Measurements from ENCODE around the gene TNFRSF14.

Gene TNFRSF14

DNA sequence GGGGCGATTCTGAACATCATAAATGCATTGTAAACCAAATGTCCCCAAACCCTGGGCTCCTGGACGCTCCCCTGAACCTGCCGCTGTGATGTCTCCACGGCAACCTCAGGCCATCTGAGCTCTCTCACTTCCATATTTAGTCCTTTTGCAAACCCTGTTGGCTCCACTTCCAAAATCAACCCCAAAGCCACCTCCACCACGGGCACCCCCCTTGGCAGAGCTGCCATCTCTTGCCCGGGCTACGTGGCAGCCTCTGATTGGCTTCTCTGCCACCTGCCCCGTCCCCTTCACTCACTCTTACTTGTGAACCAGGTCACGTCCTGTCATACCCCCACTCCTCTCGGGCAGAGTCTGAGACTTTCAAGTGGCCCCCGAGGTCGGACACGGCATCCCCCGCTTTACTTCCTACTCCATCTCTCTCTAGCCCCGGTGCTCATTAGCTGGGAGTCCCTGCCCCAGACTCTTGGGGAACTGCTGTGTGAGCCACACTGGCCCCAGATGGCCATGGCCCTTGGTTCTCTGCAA is 46.2 kb downstream of the TNFRSF14 start:
- no peak for TF ChIP-seq NFIC (IDR thresholded peaks at IDR 0.05)
- no peak for TF ChIP-seq ZBTB7A (IDR thresholded peaks at IDR 0.05; ENCODE audit: low read depth)
- no peak for TF ChIP-seq RAD21 (IDR thresholded peaks at IDR 0.05; ENCODE audit: low read depth)
- no peak for TF ChIP-seq TEAD4 (IDR thresholded peaks at IDR 0.05)
- no peak for TF ChIP-seq EGR1 (IDR thresholded peaks at IDR 0.05)
- TF ChIP-seq TAF1 (IDR thresholded peaks at IDR 0.05; ENCODE audit: low read depth) = no peak
- TF ChIP-seq TCF12 (IDR thresholded peaks at IDR 0.05; ENCODE audit: low read depth) = no peak
- no peak for TF ChIP-seq EP300 (IDR thresholded peaks at IDR 0.05; ENCODE audit: borderline replicate concordance)
- TF ChIP-seq FOXM1 (IDR thresholded peaks at IDR 0.05; ENCODE audit: borderline replicate concordance, low read depth) = no peak
- TF ChIP-seq USF1 (IDR thresholded peaks at IDR 0.05) = no peak
- no peak for TF ChIP-seq MAX (IDR thresholded peaks at IDR 0.05)
- TF ChIP-seq CEBPB (IDR thresholded peaks at IDR 0.05) = no peak
- no peak for TF ChIP-seq YY1 (IDR thresholded peaks at IDR 0.05; ENCODE audit: low read depth)
- no peak for TF ChIP-seq CREB1 (IDR thresholded peaks at IDR 0.05; ENCODE audit: low read depth)
- TF ChIP-seq, protein P1, sequence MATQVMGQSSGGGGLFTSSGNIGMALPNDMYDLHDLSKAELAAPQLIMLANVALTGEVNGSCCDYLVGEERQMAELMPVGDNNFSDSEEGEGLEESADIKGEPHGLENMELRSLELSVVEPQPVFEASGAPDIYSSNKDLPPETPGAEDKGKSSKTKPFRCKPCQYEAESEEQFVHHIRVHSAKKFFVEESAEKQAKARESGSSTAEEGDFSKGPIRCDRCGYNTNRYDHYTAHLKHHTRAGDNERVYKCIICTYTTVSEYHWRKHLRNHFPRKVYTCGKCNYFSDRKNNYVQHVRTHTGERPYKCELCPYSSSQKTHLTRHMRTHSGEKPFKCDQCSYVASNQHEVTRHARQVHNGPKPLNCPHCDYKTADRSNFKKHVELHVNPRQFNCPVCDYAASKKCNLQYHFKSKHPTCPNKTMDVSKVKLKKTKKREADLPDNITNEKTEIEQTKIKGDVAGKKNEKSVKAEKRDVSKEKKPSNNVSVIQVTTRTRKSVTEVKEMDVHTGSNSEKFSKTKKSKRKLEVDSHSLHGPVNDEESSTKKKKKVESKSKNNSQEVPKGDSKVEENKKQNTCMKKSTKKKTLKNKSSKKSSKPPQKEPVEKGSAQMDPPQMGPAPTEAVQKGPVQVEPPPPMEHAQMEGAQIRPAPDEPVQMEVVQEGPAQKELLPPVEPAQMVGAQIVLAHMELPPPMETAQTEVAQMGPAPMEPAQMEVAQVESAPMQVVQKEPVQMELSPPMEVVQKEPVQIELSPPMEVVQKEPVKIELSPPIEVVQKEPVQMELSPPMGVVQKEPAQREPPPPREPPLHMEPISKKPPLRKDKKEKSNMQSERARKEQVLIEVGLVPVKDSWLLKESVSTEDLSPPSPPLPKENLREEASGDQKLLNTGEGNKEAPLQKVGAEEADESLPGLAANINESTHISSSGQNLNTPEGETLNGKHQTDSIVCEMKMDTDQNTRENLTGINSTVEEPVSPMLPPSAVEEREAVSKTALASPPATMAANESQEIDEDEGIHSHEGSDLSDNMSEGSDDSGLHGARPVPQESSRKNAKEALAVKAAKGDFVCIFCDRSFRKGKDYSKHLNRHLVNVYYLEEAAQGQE (IDR thresholded peaks at IDR 0.05; ENCODE audit: low read depth) = no peak

GRCh38 chr1:2602866-2603520 is 46.8 kb downstream of the TNFRSF14 start:
- no peak for TF ChIP-seq NFIC (IDR thresholded peaks at IDR 0.05)
- TF ChIP-seq TAF1 (IDR thresholded peaks at IDR 0.05; ENCODE audit: low read depth) = no peak
- no peak for TF ChIP-seq EP300 (IDR thresholded peaks at IDR 0.05; ENCODE audit: borderline replicate concordance)
- TF ChIP-seq FOXM1 (IDR thresholded peaks at IDR 0.05; ENCODE audit: borderline replicate concordance, low read depth) = no peak
- no peak for TF ChIP-seq RAD21 (IDR thresholded peaks at IDR 0.05; ENCODE audit: low read depth)
- no peak for TF ChIP-seq TCF12 (IDR thresholded peaks at IDR 0.05; ENCODE audit: low read depth)
- TF ChIP-seq EGR1 (IDR thresholded peaks at IDR 0.05) = no peak
- TF ChIP-seq USF1 (IDR thresholded peaks at IDR 0.05) = no peak
- no peak for TF ChIP-seq YY1 (IDR thresholded peaks at IDR 0.05; ENCODE audit: low read depth)
- TF ChIP-seq, protein P1 (IDR thresholded peaks at IDR 0.05; ENCODE audit: low read depth) = no peak

DNA sequence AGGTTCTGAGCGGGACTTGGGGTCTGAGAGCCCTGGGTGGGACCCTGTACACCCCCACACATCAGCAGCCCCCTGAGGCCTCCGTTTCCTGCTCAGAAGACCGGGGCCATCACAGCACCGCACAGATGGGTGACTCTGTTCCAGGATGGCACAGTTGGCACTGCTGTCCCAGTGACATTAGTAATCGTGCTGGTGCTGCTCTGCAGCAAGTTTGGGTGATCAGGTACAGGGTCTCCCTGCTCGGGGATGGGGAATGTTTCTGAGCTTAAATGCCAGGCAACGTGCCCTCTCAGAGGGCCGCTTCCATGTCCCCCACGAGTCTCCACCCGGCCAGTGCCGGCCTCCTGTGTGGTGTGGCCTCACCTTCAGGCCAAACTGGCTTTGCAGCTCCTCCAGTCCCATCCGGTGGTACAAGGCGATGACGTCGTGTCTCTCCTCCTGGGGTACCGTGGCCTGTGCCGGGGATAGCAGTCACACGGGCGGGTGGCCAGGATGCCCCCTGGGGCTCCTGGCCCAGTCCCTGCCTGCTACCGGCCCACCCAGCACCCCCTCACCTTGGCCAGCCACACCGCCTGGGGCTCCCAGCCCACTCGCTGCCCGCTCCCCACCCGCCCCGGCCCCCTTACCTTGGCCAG is 47.5 kb downstream of the TNFRSF14 start:
- TF ChIP-seq CEBPB (IDR thresholded peaks at IDR 0.05) (no peak), ZBTB7A (IDR thresholded peaks at IDR 0.05; ENCODE audit: low read depth) (no peak)

DNA sequence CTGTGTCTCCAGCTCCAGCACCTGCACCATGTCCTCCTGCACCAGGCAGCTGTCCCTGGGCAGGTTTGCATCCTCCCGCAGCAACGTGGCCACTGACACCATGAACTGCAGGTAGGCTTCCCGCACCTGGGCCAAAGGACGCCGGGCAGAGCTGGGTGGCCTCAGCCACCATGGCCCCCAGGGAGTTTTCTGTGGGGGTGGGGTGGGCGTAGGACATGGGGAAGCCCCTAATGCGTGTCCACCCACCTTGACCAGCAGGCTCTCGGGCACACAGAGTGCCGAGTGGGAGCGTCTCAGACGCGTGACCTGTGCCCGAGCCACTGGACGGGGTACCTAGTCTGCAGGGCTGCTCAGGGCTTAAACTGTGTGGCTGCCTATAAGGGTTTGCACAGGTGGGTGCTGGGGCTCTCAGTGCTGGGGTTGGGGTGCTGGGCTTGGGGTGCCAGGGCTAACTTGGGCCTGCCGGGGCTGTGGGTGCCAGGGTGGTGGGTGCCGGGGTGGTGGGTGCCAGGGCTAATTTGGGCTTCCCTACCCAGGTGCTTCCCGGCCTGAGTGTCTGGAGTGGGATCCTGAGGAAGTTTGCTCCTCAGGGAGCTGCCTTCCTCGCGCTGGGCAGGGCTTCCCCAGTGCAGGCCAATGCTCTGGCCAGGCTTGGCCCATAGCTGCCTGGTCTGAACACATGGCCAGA is 48.1 kb downstream of the TNFRSF14 start:
- TF ChIP-seq RAD21 (IDR thresholded peaks at IDR 0.05; ENCODE audit: low read depth) (no peak), USF1 (IDR thresholded peaks at IDR 0.05) (no peak)

GRCh38 chr1:2604844-2605508 is 48.8 kb downstream of the TNFRSF14 start:
- TF ChIP-seq TAF1 (IDR thresholded peaks at IDR 0.05; ENCODE audit: low read depth) (no peak), MAX (IDR thresholded peaks at IDR 0.05) (no peak), NFIC (IDR thresholded peaks at IDR 0.05) (no peak), EGR1 (IDR thresholded peaks at IDR 0.05) (no peak), TEAD4 (IDR thresholded peaks at IDR 0.05) (no peak), CEBPB (IDR thresholded peaks at IDR 0.05) (no peak), USF1 (IDR thresholded peaks at IDR 0.05) (no peak), YY1 (IDR thresholded peaks at IDR 0.05; ENCODE audit: low read depth) (no peak), CREB1 (IDR thresholded peaks at IDR 0.05; ENCODE audit: low read depth) (no peak)
- TF ChIP-seq, protein P1 (IDR thresholded peaks at IDR 0.05; ENCODE audit: low read depth) = no peak
